KMS-11 (cell line): ENCODE measurements around the gene GNA12.
"Not testable (repeated sequence)": the region's sequence is repeated elsewhere in the genome, so short reads cannot be mapped to it uniquely, and the experiment has no call there.

ENCODE experiments used
- H2AFZ ChIP-seq: fragments of 200-600 bp; sonication (generic); 2 replicates; pipeline ENCODE4 v1.6.1; 2016; ENCODE audit warnings: antibody characterized with exemption, mixed run types, low read depth
- H3K27ac ChIP-seq: fragments of 200-600 bp; sonication (generic); 2 replicates; pipeline ENCODE4 v1.6.1; 2016; ENCODE audit warnings: mild to moderate bottlenecking, mixed run types
- H3K27me3 ChIP-seq: fragments of 200-600 bp; sonication (generic); 2 replicates; pipeline ENCODE4 v1.6.1; 2017; ENCODE audit warnings: mild to moderate bottlenecking, low read depth, mixed run types, moderate library complexity; ENCODE audit not compliant: insufficient read depth
- H3K36me3 ChIP-seq: fragments of 200-600 bp; sonication (generic); 2 replicates; pipeline ENCODE4 v1.6.1; 2017; ENCODE audit warnings: mild to moderate bottlenecking, mixed run types; ENCODE audit not compliant: insufficient read depth
- H3K4me1 ChIP-seq: fragments of 200-600 bp; sonication (generic); 2 replicates; pipeline ENCODE4 v1.6.1; 2016; ENCODE audit warnings: mild to moderate bottlenecking, low read depth, mixed run types; ENCODE audit not compliant: poor library complexity, severe bottlenecking
- H3K4me2 ChIP-seq: fragments of 200-600 bp; sonication (generic); 2 replicates; pipeline ENCODE4 v1.7.0; 2016; ENCODE audit warnings: mild to moderate bottlenecking, mixed run types
- H3K4me3 ChIP-seq: fragments of 200-600 bp; sonication (generic); IDR thresholded peaks from 2 replicates; pipeline ENCODE4 v1.6.1; 2017; ENCODE audit warnings: low read depth, low read length, mixed read lengths; ENCODE audit not compliant: insufficient read depth
- H3K79me2 ChIP-seq: fragments of 200-600 bp; sonication (generic); 2 replicates; pipeline ENCODE4 v1.6.1; 2016; ENCODE audit warnings: low read depth, mixed run types; ENCODE audit not compliant: insufficient read depth
- H3K9ac ChIP-seq: fragments of 200-600 bp; sonication (generic); 2 replicates; pipeline ENCODE4 v1.6.1; 2016; ENCODE audit warnings: mild to moderate bottlenecking, mixed run types
- H4K20me1 ChIP-seq: fragments of 200-600 bp; sonication (generic); 2 replicates; pipeline ENCODE4 v1.6.1; 2016; ENCODE audit warnings: mild to moderate bottlenecking, mixed run types; ENCODE audit not compliant: insufficient read depth
- TF ChIP-seq, protein P1 (sequence below): fragments of 200-600 bp; sonication (generic); conservative IDR thresholded peaks from 2 replicates; pipeline ENCODE4 v1.6.1; 2017; ENCODE audit warnings: low read depth, mild to moderate bottlenecking, antibody characterized with exemption, low read length, moderate library complexity, mixed read lengths

GNA12 gene

DNA sequence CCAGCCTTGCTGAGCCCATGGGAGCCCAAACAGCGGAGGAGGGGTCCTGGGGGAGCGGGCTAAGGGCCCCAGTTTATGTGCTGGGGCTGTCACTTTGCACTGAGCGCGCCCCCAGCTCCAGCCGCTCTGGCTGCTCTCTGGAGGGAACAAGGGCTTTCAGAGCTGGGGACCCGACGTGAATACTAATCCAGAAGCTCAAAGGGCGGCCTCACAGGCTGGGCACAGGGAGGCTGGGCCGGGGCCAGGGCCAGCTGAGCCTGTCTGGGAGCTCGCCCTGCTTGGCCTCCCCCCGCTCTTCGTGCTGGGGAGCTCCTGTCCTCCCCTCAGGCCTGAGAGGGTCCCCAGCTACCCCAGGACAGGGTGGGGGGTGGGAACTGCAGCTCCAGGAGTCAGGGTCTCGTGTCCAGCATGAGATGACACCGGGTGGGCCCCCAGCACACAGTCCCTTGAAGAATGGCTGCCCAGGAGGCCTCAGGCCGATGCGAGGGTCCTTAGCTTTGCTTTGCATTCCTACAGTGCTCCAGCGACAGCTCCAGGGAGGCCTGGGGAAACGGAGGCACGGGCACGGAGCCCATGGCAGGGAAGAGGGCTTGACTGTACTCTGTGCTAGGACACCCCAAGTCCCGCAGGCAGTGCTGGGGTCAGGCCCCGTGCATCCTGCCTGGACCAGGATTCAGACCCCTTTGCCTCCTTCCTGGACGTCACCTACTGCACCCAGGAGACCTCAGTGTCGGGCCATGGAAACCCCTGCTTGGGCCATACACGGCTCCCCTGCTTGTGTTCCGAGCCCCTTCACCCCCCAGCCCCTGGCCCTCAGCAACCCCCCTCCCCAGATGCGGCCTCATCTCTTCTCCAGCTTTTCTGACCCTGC is 161.9 kb downstream of the GNA12 start:
- Histone ChIP-seq H3K79me2 (no peaks in the 10 kb centered on the region), H2AFZ (no peak overlapping the region), H3K36me3 (no peaks in the 10 kb centered on the region), H3K4me2 (no peak overlapping the region), H3K4me3 (no peak overlapping the region), H4K20me1 (no peaks in the 10 kb centered on the region), H3K27ac (no peak overlapping the region), H3K9ac (no peak overlapping the region), H3K4me1 (peaks cover 8% of the 10 kb centered on the region), H3K27me3 (peaks cover 35% of the 10 kb centered on the region; the same call in 1 of the 2 replicates)
- TF ChIP-seq, protein P1, sequence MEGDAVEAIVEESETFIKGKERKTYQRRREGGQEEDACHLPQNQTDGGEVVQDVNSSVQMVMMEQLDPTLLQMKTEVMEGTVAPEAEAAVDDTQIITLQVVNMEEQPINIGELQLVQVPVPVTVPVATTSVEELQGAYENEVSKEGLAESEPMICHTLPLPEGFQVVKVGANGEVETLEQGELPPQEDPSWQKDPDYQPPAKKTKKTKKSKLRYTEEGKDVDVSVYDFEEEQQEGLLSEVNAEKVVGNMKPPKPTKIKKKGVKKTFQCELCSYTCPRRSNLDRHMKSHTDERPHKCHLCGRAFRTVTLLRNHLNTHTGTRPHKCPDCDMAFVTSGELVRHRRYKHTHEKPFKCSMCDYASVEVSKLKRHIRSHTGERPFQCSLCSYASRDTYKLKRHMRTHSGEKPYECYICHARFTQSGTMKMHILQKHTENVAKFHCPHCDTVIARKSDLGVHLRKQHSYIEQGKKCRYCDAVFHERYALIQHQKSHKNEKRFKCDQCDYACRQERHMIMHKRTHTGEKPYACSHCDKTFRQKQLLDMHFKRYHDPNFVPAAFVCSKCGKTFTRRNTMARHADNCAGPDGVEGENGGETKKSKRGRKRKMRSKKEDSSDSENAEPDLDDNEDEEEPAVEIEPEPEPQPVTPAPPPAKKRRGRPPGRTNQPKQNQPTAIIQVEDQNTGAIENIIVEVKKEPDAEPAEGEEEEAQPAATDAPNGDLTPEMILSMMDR, result no peak

GRCh38 chr7:2680792-2681490 is 163.2 kb downstream of the GNA12 start:
- Histone ChIP-seq H3K36me3 (no peaks in the 10 kb centered on the region), H3K4me2 (no peak overlapping the region), H3K27me3 (peaks cover 26% of the 10 kb centered on the region; the same call in 1 of the 2 replicates), H3K4me1 (peaks cover 8% of the 10 kb centered on the region), H4K20me1 (no peaks in the 10 kb centered on the region), H3K27ac (no peak overlapping the region), H3K4me3 (no peak overlapping the region), H2AFZ (no peak overlapping the region), H3K79me2 (no peaks in the 10 kb centered on the region), H3K9ac (no peak overlapping the region)
- TF ChIP-seq, protein P1, result peak; percentile 85

GRCh38 chr7:2680256-2680655 is 163.9 kb downstream of the GNA12 start:
- Histone ChIP-seq H4K20me1 (no peaks in the 10 kb centered on the region), H3K27me3 (peaks cover 26% of the 10 kb centered on the region; the same call in 1 of the 2 replicates), H3K9ac (no peak overlapping the region), H3K4me1 (peaks cover 8% of the 10 kb centered on the region), H3K4me2 (no peak overlapping the region), H3K79me2 (no peaks in the 10 kb centered on the region), H3K36me3 (no peaks in the 10 kb centered on the region), H2AFZ (no peak overlapping the region), H3K27ac (no peak overlapping the region), H3K4me3 (no peak overlapping the region)
- TF ChIP-seq, protein P1, result no peak

DNA sequence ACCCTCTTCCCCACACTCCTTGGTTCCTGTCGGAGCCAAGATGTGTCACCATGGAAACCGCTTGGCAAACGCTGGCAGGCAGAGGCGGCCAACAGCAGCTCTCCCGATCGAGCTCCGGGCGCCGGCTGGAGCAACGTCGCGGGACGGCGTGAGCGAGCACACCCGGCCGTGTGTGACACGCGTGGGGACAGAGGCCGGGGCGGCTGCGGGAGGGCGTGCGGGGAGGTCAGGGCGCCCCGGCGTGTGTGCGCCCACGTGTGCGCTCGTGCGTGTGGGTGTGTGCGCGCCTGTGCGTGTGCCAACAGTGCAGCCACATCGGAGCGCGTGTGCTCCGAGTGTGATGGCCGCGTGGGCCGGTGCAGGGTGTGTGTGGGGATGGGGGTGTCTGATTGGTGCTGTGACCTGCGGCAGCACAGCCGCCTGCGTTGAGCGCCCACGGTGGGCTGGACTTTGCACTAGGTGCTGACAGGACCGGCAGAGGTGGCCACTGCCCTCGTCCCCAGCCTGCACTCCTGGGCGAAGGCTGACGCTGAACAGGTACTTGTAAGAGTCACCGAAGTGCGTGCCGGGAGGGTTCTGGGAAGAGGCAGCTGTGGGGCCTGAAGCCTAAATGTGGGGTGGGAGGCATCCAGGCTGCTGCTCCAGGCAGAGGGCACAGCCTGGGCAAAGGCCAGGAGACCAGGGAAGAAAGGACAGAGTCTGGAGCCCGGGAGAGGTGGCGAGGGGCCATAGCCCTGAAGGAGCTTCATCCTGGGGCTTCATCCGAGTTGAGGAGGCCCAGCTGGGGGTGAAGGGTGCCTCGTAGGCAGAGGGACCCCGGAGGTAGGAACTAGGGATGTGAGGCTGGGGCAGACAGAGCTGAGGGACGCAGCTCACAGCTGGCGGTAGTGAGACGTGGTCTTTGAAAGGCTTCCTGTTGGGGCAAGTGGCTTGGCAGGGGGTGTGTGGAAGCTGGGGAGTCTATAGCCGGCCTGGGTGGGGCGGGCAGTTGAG is 164.7 kb downstream of the GNA12 start:
- not testable (repeated sequence) for H3K9ac ChIP-seq, H3K4me3 ChIP-seq, H4K20me1 ChIP-seq, H3K4me1 ChIP-seq, H2AFZ ChIP-seq, H3K4me2 ChIP-seq, H3K27ac ChIP-seq, H3K36me3 ChIP-seq, H3K79me2 ChIP-seq
- peaks cover 26% of the 10 kb centered on the region; the same call in 1 of the 2 replicates for H3K27me3 ChIP-seq

DNA sequence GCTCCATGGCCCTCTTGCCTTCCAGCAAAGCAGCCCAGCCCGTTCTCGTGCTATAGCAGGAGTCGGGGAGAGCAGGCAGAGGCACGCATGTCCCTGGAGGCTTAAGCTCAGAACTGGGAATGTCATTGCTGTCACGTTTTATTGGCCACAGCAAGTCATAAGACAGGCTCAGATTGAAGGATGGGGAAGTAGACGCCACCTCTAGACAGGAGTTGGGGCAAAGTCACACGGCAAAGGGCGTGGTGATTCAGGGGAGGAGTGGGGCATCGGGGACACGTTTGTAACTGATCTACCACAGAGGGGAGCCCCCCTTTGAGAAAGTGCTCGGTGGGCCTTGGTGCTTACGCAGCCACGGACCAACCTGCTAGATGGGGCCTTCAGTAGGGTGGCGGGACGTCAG is 165.7 kb downstream of the GNA12 start:
- not testable (repeated sequence) for H2AFZ ChIP-seq, H3K27ac ChIP-seq, H3K4me2 ChIP-seq, H3K4me1 ChIP-seq, H3K4me3 ChIP-seq, H3K9ac ChIP-seq, H3K79me2 ChIP-seq, H3K36me3 ChIP-seq, H4K20me1 ChIP-seq
- H3K27me3 ChIP-seq, result peaks cover 22% of the 10 kb centered on the region; the same call in 1 of the 2 replicates
